ENCODE results near the gene VPS29. TPM values are rescaled to one million over a fixed set of nuclear protein-coding genes. Genes with fewer than 3 reads are reported as not detected.
"Not testable (repeated sequence)": the region's sequence is repeated elsewhere in the genome, so short reads cannot be mapped to it uniquely, and the experiment has no call there.

VPS29 gene
- total RNA-seq, 2 experiments from 2014 or later = 80.3 to 162 TPM

- peak overlapping the region; percentile 86 for H3K4me2 ChIP-seq (ENCODE audit: low read length)
- ChIA-PET CTCF (ENCODE audit: unreplicated experiment) (no interaction called here), POLR2A (interaction anchor here (0.7 to 5.3 kb wide), 5 partner anchors 10 to 93 kb away, joined by 4 to 28 read pairs (median 12); partner anchors contain the start of gene ARPC3)
- peak overlapping the region; percentile 95 for H3K4me3 ChIP-seq (ENCODE audit: low read depth, low read length, poor library complexity, severe bottlenecking)
- H3K36me3 ChIP-seq (ENCODE audit: insufficient read depth, low read length) = peaks cover 46% of the 10 kb centered on the region
- intact Hi-C loops (cut with micrococcal nuclease; ENCODE audit: unreplicated experiment) = no loop called here
- peaks cover 23% of the 10 kb centered on the region for H3K4me1 ChIP-seq (ENCODE audit: insufficient read depth, low read length, poor library complexity, severe bottlenecking)
- no peaks in the 10 kb centered on the region for H3K9me3 ChIP-seq (ENCODE audit: low read length)
- no peaks in the 10 kb centered on the region for H3K9me2 ChIP-seq (ENCODE audit: insufficient read depth, low read length)
- H2AFZ ChIP-seq (ENCODE audit: low read length) = no peak overlapping the region
- peaks cover 51% of the 10 kb centered on the region for H3K79me2 ChIP-seq (ENCODE audit: insufficient read depth, low read depth, low read length)
- no peak overlapping the region for H3K27ac ChIP-seq (ENCODE audit: low read depth, low read length, poor library complexity, severe bottlenecking)
- DNase-seq (ENCODE audit: low spot score) = no peak
- no peaks in the 10 kb centered on the region for H4K20me1 ChIP-seq (ENCODE audit: insufficient read depth, low read length)
- no peak for TF ChIP-seq EZH2phosphoT487 (IDR thresholded peaks at IDR 0.05; ENCODE audit: borderline replicate concordance, low read depth, low read length)
- TF ChIP-seq CTCF (conservative IDR thresholded peaks at IDR 0.05; ENCODE audit: low read length) = no peak
- BruUV-seq (replicated peaks) = no TSS peak
Observed at GRCh38 chr12:110466791-110467190, 35.1 kb downstream of the VPS29 start.

- DNase-seq (ENCODE audit: low spot score); H4K20me1 ChIP-seq (ENCODE audit: insufficient read depth, low read length); H3K9me2 ChIP-seq (ENCODE audit: insufficient read depth, low read length); H3K4me3 ChIP-seq (ENCODE audit: low read depth, low read length, poor library complexity, severe bottlenecking); H3K27ac ChIP-seq (ENCODE audit: low read depth, low read length, poor library complexity, severe bottlenecking); BruUV-seq (replicated peaks); H2AFZ ChIP-seq (ENCODE audit: low read length); intact Hi-C loops (cut with micrococcal nuclease; ENCODE audit: unreplicated experiment); H3K9me3 ChIP-seq (ENCODE audit: low read length): not testable (repeated sequence)
- Histone ChIP-seq H3K79me2 (ENCODE audit: insufficient read depth, low read depth, low read length) (peaks cover 43% of the 10 kb centered on the region), H3K4me2 (ENCODE audit: low read length) (0 out of 2 replicates have a peak overlapping the region, but pooled peaks have one; percentile 86), H3K36me3 (ENCODE audit: insufficient read depth, low read length) (peaks cover 48% of the 10 kb centered on the region), H3K4me1 (ENCODE audit: insufficient read depth, low read length, poor library complexity, severe bottlenecking) (peaks cover 23% of the 10 kb centered on the region)
- POLR2A ChIA-PET = interaction anchor here (0.7 to 5.3 kb wide), 3 partner anchors 9 to 212 kb away, joined by 6 to 26 read pairs (median 7); partner anchors contain the start of gene ARPC3
- CTCF ChIA-PET (ENCODE audit: unreplicated experiment) = interaction anchor here (0.6 kb wide), 1 partner anchor 268 kb away, joined by 3 read pairs; no protein-coding TSS in a partner anchor
Observed at GRCh38 chr12:110465765-110466164, 36.1 kb downstream of the VPS29 start.

GRCh38 chr12:110465024-110465423, 36.9 kb downstream of the VPS29 start:
- BruUV-seq (replicated peaks) = no TSS peak
- no peak overlapping the region for H2AFZ ChIP-seq (ENCODE audit: low read length)
- intact Hi-C loops (cut with micrococcal nuclease; ENCODE audit: unreplicated experiment) = no loop called here
- no peak overlapping the region for H3K4me2 ChIP-seq (ENCODE audit: low read length)
- H3K9me2 ChIP-seq (ENCODE audit: insufficient read depth, low read length) = no peaks in the 10 kb centered on the region
- peaks cover 19% of the 10 kb centered on the region for H3K4me1 ChIP-seq (ENCODE audit: insufficient read depth, low read length, poor library complexity, severe bottlenecking)
- H3K4me3 ChIP-seq (ENCODE audit: low read depth, low read length, poor library complexity, severe bottlenecking) = no peak overlapping the region
- DNase-seq (ENCODE audit: low spot score) = no peak
- H4K20me1 ChIP-seq (ENCODE audit: insufficient read depth, low read length) = no peaks in the 10 kb centered on the region
- TF ChIP-seq EZH2phosphoT487 (IDR thresholded peaks at IDR 0.05; ENCODE audit: borderline replicate concordance, low read depth, low read length) = no peak
- no peak for TF ChIP-seq CTCF (conservative IDR thresholded peaks at IDR 0.05; ENCODE audit: low read length)
- CTCF ChIA-PET (ENCODE audit: unreplicated experiment) = no interaction called here
- H3K36me3 ChIP-seq (ENCODE audit: insufficient read depth, low read length) = peaks cover 48% of the 10 kb centered on the region
- POLR2A ChIA-PET = interaction anchor here (0.6 to 1.2 kb wide), 3 partner anchors 8 to 142 kb away, joined by 3 to 8 read pairs (median 3); no protein-coding TSS in a partner anchor
- no peak overlapping the region for H3K27ac ChIP-seq (ENCODE audit: low read depth, low read length, poor library complexity, severe bottlenecking)
- peaks cover 36% of the 10 kb centered on the region for H3K79me2 ChIP-seq (ENCODE audit: insufficient read depth, low read depth, low read length)
- H3K9me3 ChIP-seq (ENCODE audit: low read length) = no peaks in the 10 kb centered on the region

- H3K4me3 ChIP-seq (ENCODE audit: low read depth, low read length, poor library complexity, severe bottlenecking); DNase-seq (ENCODE audit: low spot score); intact Hi-C loops (cut with micrococcal nuclease; ENCODE audit: unreplicated experiment); H2AFZ ChIP-seq (ENCODE audit: low read length); H3K27ac ChIP-seq (ENCODE audit: low read depth, low read length, poor library complexity, severe bottlenecking); H3K9me3 ChIP-seq (ENCODE audit: low read length); H3K9me2 ChIP-seq (ENCODE audit: insufficient read depth, low read length); BruUV-seq (replicated peaks); H3K4me2 ChIP-seq (ENCODE audit: low read length); CTCF ChIA-PET (ENCODE audit: unreplicated experiment); H4K20me1 ChIP-seq (ENCODE audit: insufficient read depth, low read length): not testable (repeated sequence)
- Histone ChIP-seq H3K36me3 (ENCODE audit: insufficient read depth, low read length) (peaks cover 71% of the 10 kb centered on the region), H3K4me1 (ENCODE audit: insufficient read depth, low read length, poor library complexity, severe bottlenecking) (peaks cover 30% of the 10 kb centered on the region), H3K79me2 (ENCODE audit: insufficient read depth, low read depth, low read length) (peaks cover 11% of the 10 kb centered on the region)
- POLR2A ChIA-PET = interaction anchor here (0.7 kb wide), 1 partner anchor 1824 kb away, joined by 4 read pairs; no protein-coding TSS in a partner anchor
Observed at GRCh38 chr12:110461189-110461588, 40.7 kb downstream of the VPS29 start.

Data from OCI-LY7 (cell line).